WTC11 (cell line): Measurements from ENCODE around the gene XBP1. TPM values are rescaled to one million over a fixed set of nuclear protein-coding genes. Genes with fewer than 3 reads are reported as not detected.

Experiments used
- ELF4 ChIP-seq: sonication (generic); formaldehyde crosslinking; IDR thresholded peaks from 2 replicates; pipeline ENCODE4 v1.8.1; 2022; ENCODE audit warnings: low read depth, mild to moderate bottlenecking, moderate library complexity, missing genetic modification reagents
- FOXJ3 ChIP-seq: sonication (generic); formaldehyde crosslinking; IDR thresholded peaks from 2 replicates; pipeline ENCODE4 v1.9.0; 2021; ENCODE audit warnings: missing genetic modification reagents, mild to moderate bottlenecking, borderline replicate concordance
- FOXK1 ChIP-seq: sonication (generic); formaldehyde crosslinking; IDR thresholded peaks from 2 replicates; pipeline ENCODE4 v1.8.0; 2022; ENCODE audit warnings: mild to moderate bottlenecking, moderate library complexity, missing genetic modification reagents
- OVOL2 ChIP-seq: fragments of 250-450 bp; sonication (Bioruptor Pico); IDR thresholded peaks from 2 replicates; pipeline ENCODE4 v1.9.0; 2021; ENCODE audit warnings: mild to moderate bottlenecking, borderline replicate concordance
- TCF7 ChIP-seq: sonication (generic); formaldehyde crosslinking; IDR thresholded peaks from 2 replicates; pipeline ENCODE4 v1.8.0; 2022; ENCODE audit warnings: mild to moderate bottlenecking, low read depth, missing genetic modification reagents, moderate library complexity
- ZNF416 ChIP-seq: fragments of 250-450 bp; sonication (Bioruptor Pico); IDR thresholded peaks from 2 replicates; pipeline ENCODE4 v1.9.0; 2021; ENCODE audit warnings: mild to moderate bottlenecking, inconsistent platforms
- total RNA-seq: library from RNA; stranded (reverse); gene quantifications from 3 replicates; pipeline ENCODE4 v1.2.3, GENCODE V29; 2021
- TF ChIP-seq, protein P1 (sequence below): sonication (generic); formaldehyde crosslinking; conservative IDR thresholded peaks from 2 replicates; pipeline ENCODE4 v1.8.1; 2022; ENCODE audit warnings: mild to moderate bottlenecking, missing genetic modification reagents
- TF ChIP-seq, protein P2 (sequence below): fragments of 250-450 bp; sonication (Bioruptor Pico); IDR thresholded peaks from 2 replicates; pipeline ENCODE4 v2.1.2; 2022; ENCODE audit warnings: mild to moderate bottlenecking, moderate library complexity

Gene XBP1
- total RNA-seq, 1 experiment from 2014 or later: 127 TPM

DNA sequence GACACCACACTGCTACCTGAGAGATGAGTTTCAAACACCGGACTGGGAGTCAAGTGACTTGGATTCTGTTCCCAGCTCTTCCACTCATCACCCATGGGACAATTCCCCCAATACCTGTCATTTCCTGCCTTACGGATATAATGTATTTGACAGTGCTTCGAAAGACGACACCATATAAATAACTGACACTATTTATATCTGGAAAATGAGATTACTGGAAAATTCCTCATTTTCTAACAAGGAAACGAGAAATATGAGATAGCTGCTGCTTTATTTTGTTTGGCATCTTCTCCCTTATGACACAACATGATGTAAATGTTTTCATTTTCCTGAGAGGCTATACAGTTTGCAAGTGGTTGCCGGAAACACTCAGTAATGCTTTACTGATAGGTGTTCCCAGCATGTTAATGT, 49.9 kb downstream of the XBP1 start (continued):
- TF ChIP-seq ZNF416 (CRISPR knock-in tag) (no peak), OVOL2 (CRISPR knock-in tag) (no peak), FOXK1 (no peak), ELF4 (CRISPR knock-in tag) (no peak), TCF7 (CRISPR knock-in tag) (no peak), FOXJ3 (CRISPR knock-in tag) (no peak)
- TF ChIP-seq, protein P1, sequence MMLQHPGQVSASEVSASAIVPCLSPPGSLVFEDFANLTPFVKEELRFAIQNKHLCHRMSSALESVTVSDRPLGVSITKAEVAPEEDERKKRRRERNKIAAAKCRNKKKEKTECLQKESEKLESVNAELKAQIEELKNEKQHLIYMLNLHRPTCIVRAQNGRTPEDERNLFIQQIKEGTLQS: no peak
- TF ChIP-seq, protein P2, sequence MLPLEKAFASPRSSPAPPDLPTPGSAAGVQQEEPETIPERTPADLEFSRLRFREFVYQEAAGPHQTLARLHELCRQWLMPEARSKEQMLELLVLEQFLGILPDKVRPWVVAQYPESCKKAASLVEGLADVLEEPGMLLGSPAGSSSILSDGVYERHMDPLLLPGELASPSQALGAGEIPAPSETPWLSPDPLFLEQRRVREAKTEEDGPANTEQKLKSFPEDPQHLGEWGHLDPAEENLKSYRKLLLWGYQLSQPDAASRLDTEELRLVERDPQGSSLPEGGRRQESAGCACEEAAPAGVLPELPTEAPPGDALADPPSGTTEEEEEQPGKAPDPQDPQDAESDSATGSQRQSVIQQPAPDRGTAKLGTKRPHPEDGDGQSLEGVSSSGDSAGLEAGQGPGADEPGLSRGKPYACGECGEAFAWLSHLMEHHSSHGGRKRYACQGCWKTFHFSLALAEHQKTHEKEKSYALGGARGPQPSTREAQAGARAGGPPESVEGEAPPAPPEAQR (CRISPR knock-in tag): no peak

Other genes with a start within 250 kb of the XBP1 start
- gene TTC28, start 120.7 kb downstream of the XBP1 start, total RNA-seq: 12.1 to 13.5 TPM (median 13.0 TPM) in 3 replicates
- 120 to 126 TPM (median 124 TPM) in 3 replicates for gene CHEK2, start 58.7 kb downstream of the XBP1 start, total RNA-seq
- gene HSCB, start 58.5 kb downstream of the XBP1 start, total RNA-seq: 17.1 to 19.2 TPM (median 17.1 TPM) in 3 replicates
- gene CCDC117, start 27.9 kb downstream of the XBP1 start, total RNA-seq: 39.0 to 47.4 TPM (median 46.9 TPM) in 3 replicates
- 20.6 to 25.4 TPM (median 21.6 TPM) in 3 replicates for gene ZNRF3, start 83.0 kb upstream of the XBP1 start, total RNA-seq